ENCODE data around the gene XXYLT1. TPM values are rescaled to one million over a fixed set of nuclear protein-coding genes. Genes with fewer than 3 reads are reported as not detected.

Gene XXYLT1
- total and polyA plus RNA-seq, 2 of the 4 experiments (the other 2 are of a cell fraction): 14.7 to 18.1 TPM

DNA sequence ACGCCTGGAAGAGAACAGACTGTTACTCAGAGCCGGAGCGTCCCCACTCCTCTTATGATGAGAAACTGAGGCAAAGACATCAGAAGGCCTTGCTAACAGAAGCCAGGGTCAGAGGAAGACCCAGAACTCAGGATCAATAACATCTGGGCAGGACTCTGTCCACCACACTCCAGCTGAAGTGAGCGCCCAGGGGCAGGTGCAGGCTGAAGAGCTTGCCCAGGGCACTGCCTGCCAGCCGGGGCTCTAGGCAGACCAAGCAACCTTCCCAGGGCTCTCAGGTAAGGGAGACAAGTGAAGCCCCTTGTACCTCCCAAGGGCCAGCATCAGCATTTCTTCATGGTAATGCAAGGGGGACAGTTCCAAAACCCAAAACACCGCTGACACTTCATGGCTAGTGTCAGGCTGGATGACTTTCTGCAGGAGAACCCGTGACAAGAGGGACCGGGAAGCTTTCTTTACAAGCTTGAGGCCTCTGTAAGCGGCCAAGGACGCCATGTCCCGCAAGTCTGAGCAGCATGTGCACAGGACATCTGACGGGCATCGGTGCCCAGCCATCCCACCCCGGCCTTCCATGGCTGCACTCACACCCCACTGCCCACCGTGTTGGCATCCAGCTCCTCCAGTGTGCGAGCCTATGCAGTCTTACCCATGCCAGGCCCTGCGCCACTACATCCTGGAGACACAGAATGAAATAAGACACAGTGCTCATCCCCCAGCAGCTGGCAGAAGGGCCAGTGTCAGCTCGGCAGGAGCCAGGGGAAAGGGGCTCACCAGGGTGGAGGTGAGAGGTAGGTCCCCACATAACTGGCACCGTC, 14.1 kb downstream of the XXYLT1 start (continued):
- TF ChIP-seq FOS (IDR thresholded peaks at IDR 0.05; ENCODE audit: low read depth, low read length): no peak

- Histone ChIP-seq H3K27ac (ENCODE audit: insufficient read depth, low read length) (no peak overlapping the region), H4K20me1 (ENCODE audit: insufficient read depth, low read length) (no peaks in the 10 kb centered on the region; the same call in 1 of the 2 replicates), H3K23ac (ENCODE audit: low read depth, low read length) (no peak overlapping the region), H2AFZ (replicated peaks; ENCODE audit: low read length, poor library complexity) (no peak overlapping the region), H2BK15ac (ENCODE audit: low read depth, low read length) (no peak overlapping the region), H3K4me3 (ENCODE audit: insufficient read depth, low read depth, low read length) (no peak overlapping the region), H3K4me2 (ENCODE audit: low read depth, low read length) (no peak overlapping the region), H3K36me3 (ENCODE audit: control insufficient read depth, insufficient read depth, low read length) (no peaks in the 10 kb centered on the region), H3K27me3 (ENCODE audit: control insufficient read depth, insufficient read depth, low read length) (no peaks in the 10 kb centered on the region), H2AK9ac (replicated peaks; ENCODE audit: low read depth, low read length, poor library complexity) (peak overlapping the region; percentile 13), H3K4ac (ENCODE audit: low read depth, low read length) (no peak overlapping the region; the same call in 1 of the 2 replicates), H3K14ac (replicated peaks; ENCODE audit: low read depth, low read length) (no peak overlapping the region), H3K9ac (ENCODE audit: low read depth, low read length) (no peak overlapping the region), H2BK120ac (ENCODE audit: low read depth, low read length) (no peak overlapping the region), H4K5ac (ENCODE audit: low read depth, low read length) (no peak overlapping the region), H3K79me1 (ENCODE audit: low read depth in 1 of 2, low read length in 2 of 2) (peaks cover 28 to 61% of the 10 kb centered on the region in 2 experiments), H3K4me1 (ENCODE audit: control insufficient read depth, insufficient read depth, low read length) (peaks cover 20% of the 10 kb centered on the region), H4K91ac (ENCODE audit: insufficient read depth, low read depth, low read length) (no peak overlapping the region), H3K9me1 (ENCODE audit: insufficient read depth, low read length) (peaks cover 10% of the 10 kb centered on the region), H2BK5ac (ENCODE audit: low read depth, low read length, poor library complexity, severe bottlenecking) (no peak overlapping the region), H3K18ac (ENCODE audit: low read depth, low read length) (no peak overlapping the region), H4K8ac (ENCODE audit: low read depth in 2 of 2, low read length in 2 of 2) (no peak overlapping the region), H3K9me3 (ENCODE audit: control insufficient read depth, insufficient read depth, low read length) (no peaks in the 10 kb centered on the region), H3K56ac (ENCODE audit: extremely low read depth, insufficient read depth, low read length) (no peak overlapping the region), H2AK5ac (ENCODE audit: low read depth, low read length) (no peak overlapping the region), H2BK20ac (ENCODE audit: low read depth, low read length) (no peak overlapping the region)
- in situ Hi-C loops (cut with MboI; ENCODE audit: low sequenced_read_pairs): loop anchor here (10.0 kb wide), 1 partner anchor 141 kb away; no protein-coding TSS in a partner anchor
- no TSS peak for BruUV-seq (replicated peaks)
- intact Hi-C loops (cut with micrococcal nuclease): loop anchor here (10.0 kb wide), 1 partner anchor 101 kb away; no protein-coding TSS in a partner anchor
- CTCF ChIA-PET: interaction anchor here (1.1 to 1.2 kb wide), 2 partner anchors 15 to 67 kb away, joined by 3 read pairs; partner anchors contain the start of gene XXYLT1
- WGBS, 2 experiments (ENCODE audit: extremely low coverage in 2 of 2, insufficient read length in 1 of 2): 88% methylated on average over 13 of the region's 22 CpGs; no CpG with 5 or more reads in 1 of the 2 experiments
- DNase-seq: no peak
- no peak for ATAC-seq (ENCODE audit: low read depth)
- dilution Hi-C loops (cut with HindIII; ENCODE audit: low sequenced_read_pairs, unreplicated experiment): no loop called here
- POLR2A ChIA-PET (ENCODE audit: unreplicated experiment): no interaction called here
- TF ChIP-seq CHD1 (IDR thresholded peaks at IDR 0.05; ENCODE audit: low read depth, low read length) (no peak), POLR2A (IDR thresholded peaks at IDR 0.05; ENCODE audit: low read depth, low read length) (no peak), RFX5 (IDR thresholded peaks at IDR 0.05; ENCODE audit: low read depth, low read length) (no peak), USF2 (IDR thresholded peaks at IDR 0.05; ENCODE audit: low read depth, low read length) (no peak), RAD21 (IDR thresholded peaks at IDR 0.05; ENCODE audit: low read length) (no peak), NFE2L2 (IDR thresholded peaks at IDR 0.05; ENCODE audit: low read depth, low read length) (no peak), ELK1 (IDR thresholded peaks at IDR 0.05; ENCODE audit: borderline replicate concordance, low read depth, low read length) (no peak), MAZ (IDR thresholded peaks at IDR 0.05; ENCODE audit: borderline replicate concordance, low read depth, low read length) (no peak), CEBPB (IDR thresholded peaks at IDR 0.05; ENCODE audit: low read depth, low read length) (no peak), FOS (IDR thresholded peaks at IDR 0.05; ENCODE audit: low read depth, low read length) (no peak), MXI1 (IDR thresholded peaks at IDR 0.05; ENCODE audit: borderline replicate concordance, low read depth, low read length) (no peak), BHLHE40 (IDR thresholded peaks at IDR 0.05; ENCODE audit: low read depth, low read length) (no peak)
Measured at GRCh38 chr3:195255571-195256501, 15.1 kb downstream of the XXYLT1 start.

Data from IMR-90 (cell line).